ENCODE data around the gene INPP5A.
A peak's percentile ranks its signal among the peaks of the same experiment; 100 is the strongest.

The INPP5A gene

GRCh38 chr10:132630666-132631337 lies 93.2 kb downstream of the INPP5A start:
- DNase-seq (ENCODE audit: low read depth), result no peak
- H3K9me3 ChIP-seq (ENCODE audit: control insufficient read depth, low read length), result no peaks in the 10 kb centered on the region
- no peaks in the 10 kb centered on the region for H3K27me3 ChIP-seq (replicated peaks; ENCODE audit: control insufficient read depth, insufficient read depth, low read length)
- H3K9ac ChIP-seq (ENCODE audit: low read length), result peak overlapping the region; percentile 71
- H3K4me1 ChIP-seq (ENCODE audit: control insufficient read depth, insufficient read depth, low read length), result peaks cover 29% of the 10 kb centered on the region
- no peak overlapping the region for H3K4me3 ChIP-seq (ENCODE audit: low read length)
- H3K36me3 ChIP-seq (ENCODE audit: control insufficient read depth, insufficient read depth, low read length, severe bottlenecking), result no peaks in the 10 kb centered on the region

GRCh38 chr10:132631338-132631735 lies 93.8 kb downstream of the INPP5A start:
- Histone ChIP-seq H3K9me3 (ENCODE audit: control insufficient read depth, low read length) (no peaks in the 10 kb centered on the region), H3K4me1 (ENCODE audit: control insufficient read depth, insufficient read depth, low read length) (peaks cover 29% of the 10 kb centered on the region), H3K4me3 (ENCODE audit: low read length) (no peak overlapping the region), H3K27me3 (replicated peaks; ENCODE audit: control insufficient read depth, insufficient read depth, low read length) (no peaks in the 10 kb centered on the region), H3K36me3 (ENCODE audit: control insufficient read depth, insufficient read depth, low read length, severe bottlenecking) (no peaks in the 10 kb centered on the region), H3K9ac (ENCODE audit: low read length) (peak overlapping the region; percentile 71)
- no peak for DNase-seq (ENCODE audit: low read depth)

- peaks cover 29% of the 10 kb centered on the region for H3K4me1 ChIP-seq (ENCODE audit: control insufficient read depth, insufficient read depth, low read length)
- no peak overlapping the region for H3K4me3 ChIP-seq (ENCODE audit: low read length)
- DNase-seq (ENCODE audit: low read depth), result no peak
- no peaks in the 10 kb centered on the region for H3K27me3 ChIP-seq (replicated peaks; ENCODE audit: control insufficient read depth, insufficient read depth, low read length)
- peak overlapping the region; percentile 71 for H3K9ac ChIP-seq (ENCODE audit: low read length)
- H3K36me3 ChIP-seq (ENCODE audit: control insufficient read depth, insufficient read depth, low read length, severe bottlenecking), result no peaks in the 10 kb centered on the region
- H3K9me3 ChIP-seq (ENCODE audit: control insufficient read depth, low read length), result no peaks in the 10 kb centered on the region
These were observed 94.5 kb downstream of the INPP5A start for GRCh38 chr10:132632091-132632561.

- Histone ChIP-seq H3K9me3 (ENCODE audit: control insufficient read depth, low read length) (no peaks in the 10 kb centered on the region), H3K27me3 (replicated peaks; ENCODE audit: control insufficient read depth, insufficient read depth, low read length) (no peaks in the 10 kb centered on the region), H3K4me1 (ENCODE audit: control insufficient read depth, insufficient read depth, low read length) (peaks cover 32% of the 10 kb centered on the region), H3K36me3 (ENCODE audit: control insufficient read depth, insufficient read depth, low read length, severe bottlenecking) (no peaks in the 10 kb centered on the region), H3K4me3 (ENCODE audit: low read length) (no peak overlapping the region), H3K9ac (ENCODE audit: low read length) (peak overlapping the region; percentile 71)
- DNase-seq (ENCODE audit: low read depth), result peak; percentile 52
These were observed 95.5 kb downstream of the INPP5A start for GRCh38 chr10:132632851-132633684.

GRCh38 chr10:132634241-132634946 lies 96.8 kb downstream of the INPP5A start:
- DNase-seq (ENCODE audit: low read depth), result no peak
- Histone ChIP-seq H3K27me3 (replicated peaks; ENCODE audit: control insufficient read depth, insufficient read depth, low read length) (no peaks in the 10 kb centered on the region), H3K4me3 (ENCODE audit: low read length) (no peak overlapping the region), H3K4me1 (ENCODE audit: control insufficient read depth, insufficient read depth, low read length) (peaks cover 32% of the 10 kb centered on the region), H3K9ac (ENCODE audit: low read length) (no peak overlapping the region), H3K9me3 (ENCODE audit: control insufficient read depth, low read length) (no peaks in the 10 kb centered on the region), H3K36me3 (ENCODE audit: control insufficient read depth, insufficient read depth, low read length, severe bottlenecking) (no peaks in the 10 kb centered on the region)

- H3K9ac ChIP-seq (ENCODE audit: low read length), result no peak overlapping the region
- DNase-seq (ENCODE audit: low read depth), result no peak
- no peaks in the 10 kb centered on the region for H3K36me3 ChIP-seq (ENCODE audit: control insufficient read depth, insufficient read depth, low read length, severe bottlenecking)
- H3K4me1 ChIP-seq (ENCODE audit: control insufficient read depth, insufficient read depth, low read length), result peaks cover 32% of the 10 kb centered on the region
- H3K9me3 ChIP-seq (ENCODE audit: control insufficient read depth, low read length), result no peaks in the 10 kb centered on the region
- no peak overlapping the region for H3K4me3 ChIP-seq (ENCODE audit: low read length)
- no peaks in the 10 kb centered on the region for H3K27me3 ChIP-seq (replicated peaks; ENCODE audit: control insufficient read depth, insufficient read depth, low read length)
These were observed 97.3 kb downstream of the INPP5A start for GRCh38 chr10:132634947-132635271.

GRCh38 chr10:132636358-132636757 lies 98.8 kb downstream of the INPP5A start:
- Histone ChIP-seq H3K9ac (ENCODE audit: low read length) (no peak overlapping the region), H3K27me3 (replicated peaks; ENCODE audit: control insufficient read depth, insufficient read depth, low read length) (no peaks in the 10 kb centered on the region), H3K36me3 (ENCODE audit: control insufficient read depth, insufficient read depth, low read length, severe bottlenecking) (no peaks in the 10 kb centered on the region), H3K4me3 (ENCODE audit: low read length) (no peak overlapping the region), H3K9me3 (ENCODE audit: control insufficient read depth, low read length) (no peaks in the 10 kb centered on the region), H3K4me1 (ENCODE audit: control insufficient read depth, insufficient read depth, low read length) (peaks cover 27% of the 10 kb centered on the region)
- DNase-seq (ENCODE audit: low read depth), result no peak

GRCh38 chr10:132637477-132638129 lies 100.0 kb downstream of the INPP5A start:
- Histone ChIP-seq H3K9me3 (ENCODE audit: control insufficient read depth, low read length) (no peaks in the 10 kb centered on the region), H3K4me3 (ENCODE audit: low read length) (peak overlapping the region; percentile 57), H3K9ac (ENCODE audit: low read length) (peak overlapping the region; percentile 61), H3K27me3 (replicated peaks; ENCODE audit: control insufficient read depth, insufficient read depth, low read length) (no peaks in the 10 kb centered on the region), H3K4me1 (ENCODE audit: control insufficient read depth, insufficient read depth, low read length) (peaks cover 16% of the 10 kb centered on the region), H3K36me3 (ENCODE audit: control insufficient read depth, insufficient read depth, low read length, severe bottlenecking) (no peaks in the 10 kb centered on the region)
- peak; percentile 87 for DNase-seq (ENCODE audit: low read depth)

GRCh38 chr10:132638130-132638515 lies 100.5 kb downstream of the INPP5A start:
- Histone ChIP-seq H3K9ac (ENCODE audit: low read length) (no peak overlapping the region), H3K27me3 (replicated peaks; ENCODE audit: control insufficient read depth, insufficient read depth, low read length) (no peaks in the 10 kb centered on the region), H3K4me3 (ENCODE audit: low read length) (no peak overlapping the region), H3K4me1 (ENCODE audit: control insufficient read depth, insufficient read depth, low read length) (peaks cover 11% of the 10 kb centered on the region), H3K9me3 (ENCODE audit: control insufficient read depth, low read length) (no peaks in the 10 kb centered on the region), H3K36me3 (ENCODE audit: control insufficient read depth, insufficient read depth, low read length, severe bottlenecking) (no peaks in the 10 kb centered on the region)
- no peak for DNase-seq (ENCODE audit: low read depth)

GRCh38 chr10:132639470-132639869 lies 101.9 kb downstream of the INPP5A start:
- no peak overlapping the region for H3K4me3 ChIP-seq (ENCODE audit: low read length)
- peaks cover 3% of the 10 kb centered on the region for H3K4me1 ChIP-seq (ENCODE audit: control insufficient read depth, insufficient read depth, low read length)
- no peaks in the 10 kb centered on the region for H3K27me3 ChIP-seq (replicated peaks; ENCODE audit: control insufficient read depth, insufficient read depth, low read length)
- no peak overlapping the region for H3K9ac ChIP-seq (ENCODE audit: low read length)
- no peak for DNase-seq (ENCODE audit: low read depth)
- no peaks in the 10 kb centered on the region for H3K36me3 ChIP-seq (ENCODE audit: control insufficient read depth, insufficient read depth, low read length, severe bottlenecking)
- H3K9me3 ChIP-seq (ENCODE audit: control insufficient read depth, low read length), result no peaks in the 10 kb centered on the region

All from adipocyte (in vitro differentiated cells).